Endothelial cell of umbilical vein (primary cell): ENCODE data around the gene MAP1B. TPM values are rescaled to one million over a fixed set of nuclear protein-coding genes. Genes with fewer than 3 reads are reported as not detected.

Source experiments
- BruUV-seq: library from RNA; stranded (reverse); fragments of 400-500 nt; replicated peaks from 2 replicates; lab custom pipeline; 2021; lab: Mats Ljungman, UMichigan
- CTCF ChIA-PET: fragments of 300-600, 350-600 bp; sonication (Branson Sonifier 250); formaldehyde crosslinking; loops from one replicate; lab custom pipeline; 2021; ENCODE audit warnings: antibody characterized with exemption, inconsistent platforms; lab: Charles Lee
- POLR2A ChIA-PET: fragments of 300-600, 350-600 bp; sonication (Branson Sonifier 250); formaldehyde crosslinking; loops from one replicate; lab custom pipeline; 2021; ENCODE audit warnings: antibody characterized with exemption, inconsistent platforms; lab: Charles Lee
- DNase-seq: peaks from one replicate; pipeline ENCODE4 v3.0.0-alpha.2; 2011; ENCODE audit warnings: low read depth, low spot score
- FAIRE-seq: peaks from 2 replicates; lab custom pipeline; 2011; peaks lifted over from hg19 to GRCh38; lab: Jason Lieb, UNC
- H2AFZ ChIP-seq: 2 replicates; pipeline ENCODE4 v1.6.0; 2012; ENCODE audit warnings: low read depth, low read length, control low read depth, inconsistent platforms
- H3K27ac ChIP-seq: 2 replicates; pipeline ENCODE4 v1.5.1; 2011; ENCODE audit warnings: low read depth, mild to moderate bottlenecking, control low read depth, low read length, moderate library complexity; ENCODE audit not compliant: insufficient read depth
- H3K27me3 ChIP-seq, 2 experiments: 2 replicates each; pipeline versions ENCODE4 v1.6.0 to v1.6.1; 2011; ENCODE audit warnings: low read length in 2 of 2, mixed read lengths in 1 of 2; ENCODE audit not compliant: control insufficient read depth in 2 of 2, insufficient read depth in 2 of 2
- H3K36me3 ChIP-seq, 2 experiments: 2 replicates in 1 of 2; 3 replicates in 1 of 2; pipeline ENCODE4 v1.5.1; 2011; ENCODE audit warnings: low read length in 2 of 2, mild to moderate bottlenecking in 1 of 2, moderate library complexity in 1 of 2; ENCODE audit not compliant: control insufficient read depth in 2 of 2, insufficient read depth in 2 of 2; ENCODE audit errors: extremely low read depth in 1 of 2
- H3K4me1 ChIP-seq: 3 replicates; pipeline ENCODE4 v1.5.1; 2011; ENCODE audit warnings: mild to moderate bottlenecking, low read length; ENCODE audit not compliant: control insufficient read depth, insufficient read depth; ENCODE audit errors: extremely low read depth
- H3K4me2 ChIP-seq: 2 replicates; pipeline ENCODE4 v1.6.1; 2011; ENCODE audit warnings: low read length, control low read depth, mixed read lengths; ENCODE audit not compliant: insufficient read depth
- H3K4me3 ChIP-seq, 3 experiments: fragments of 200-600 bp in 1 of 3; sonication (generic), shearing (Covaris generic) in 1 of 3; replicated peaks in 1 of 3; 2 replicates each; pipeline ENCODE4 v1.5.1; 2011 to 2016; ENCODE audit warnings: control low read depth in 3 of 3, low read length in 3 of 3, mild to moderate bottlenecking in 2 of 3, inconsistent platforms in 1 of 3, low read depth in 1 of 3, moderate library complexity in 1 of 3; ENCODE audit not compliant: insufficient read depth in 1 of 3
- H3K79me2 ChIP-seq: 2 replicates; pipeline ENCODE4 v1.6.0; 2012; ENCODE audit warnings: low read length, inconsistent platforms; ENCODE audit not compliant: control insufficient read depth, insufficient read depth
- H3K9ac ChIP-seq: replicated peaks from 2 replicates; pipeline ENCODE3; 2011; ENCODE audit warnings: low read length, control low read depth; ENCODE audit not compliant: insufficient read depth; ENCODE audit errors: extremely low read depth
- H3K9me1 ChIP-seq: replicated peaks from 3 replicates; pipeline ENCODE4 v1.6.0; 2011; ENCODE audit warnings: mild to moderate bottlenecking, low read length; ENCODE audit not compliant: control insufficient read depth, insufficient read depth; ENCODE audit errors: extremely low read depth
- H3K9me3 ChIP-seq: replicated peaks from 2 replicates; pipeline ENCODE4 v1.5.1; 2012; ENCODE audit warnings: low read length, inconsistent platforms; ENCODE audit not compliant: control insufficient read depth, insufficient read depth
- H4K20me1 ChIP-seq: replicated peaks from 2 replicates; pipeline ENCODE3; 2011; ENCODE audit warnings: mild to moderate bottlenecking, low read length; ENCODE audit not compliant: control insufficient read depth, insufficient read depth; ENCODE audit errors: extremely low read depth
- CTCF ChIP-seq, 2 donors: IDR thresholded peaks; 1 replicate in 1 of 2; 2 replicates in 1 of 2; pipeline ENCODE4 v1.5.1; 2011; ENCODE audit warnings: low read length in 2 of 2, mild to moderate bottlenecking in 2 of 2, moderate library complexity in 2 of 2, control low read depth in 1 of 2, inconsistent platforms in 1 of 2, low read depth in 1 of 2; ENCODE audit not compliant: insufficient read depth in 1 of 2; ENCODE audit errors: extremely low read depth in 1 of 2
- EZH2 ChIP-seq: IDR thresholded peaks from 2 replicates; pipeline ENCODE4 v1.6.1; 2012; ENCODE audit warnings: borderline replicate concordance, low read depth, mild to moderate bottlenecking, moderate library complexity, low read length, inconsistent platforms; ENCODE audit not compliant: severe bottlenecking
- FOS ChIP-seq: IDR thresholded peaks from 2 replicates; pipeline ENCODE4 v1.6.1; 2011; ENCODE audit warnings: mild to moderate bottlenecking, low read length, moderate library complexity, borderline replicate concordance; ENCODE audit not compliant: insufficient read depth
- GATA2 ChIP-seq: IDR thresholded peaks from 2 replicates; pipeline ENCODE4 v1.7.0; 2011; ENCODE audit warnings: low read depth, mild to moderate bottlenecking, moderate library complexity, mixed read lengths, low read length; ENCODE audit not compliant: insufficient read length, insufficient read depth
- JUN ChIP-seq: IDR thresholded peaks from 2 replicates; pipeline ENCODE4 v1.6.1; 2011; ENCODE audit warnings: borderline replicate concordance, low read depth; ENCODE audit not compliant: insufficient read length, insufficient read depth
- MYC ChIP-seq: IDR thresholded peaks from one replicate; pipeline ENCODE4 v1.6.1; 2011; ENCODE audit warnings: mild to moderate bottlenecking, low read depth, low read length
- POLR2A ChIP-seq: IDR thresholded peaks from 2 replicates; pipeline ENCODE4 v1.6.1; 2012; ENCODE audit warnings: low read depth, mild to moderate bottlenecking, control low read depth, low read length
- POLR2AphosphoS5 ChIP-seq: IDR thresholded peaks from 2 replicates; pipeline ENCODE4 v1.6.1; 2012; ENCODE audit warnings: low read depth, mild to moderate bottlenecking, control low read depth, low read length, moderate library complexity; ENCODE audit not compliant: insufficient read depth
- dilution Hi-C: fragments of 300-500 bp; cut with MboI; formaldehyde crosslinking; loops from one replicate; pipeline ENCODE4 v1.15.0; 2019; ENCODE audit warnings: low sequenced_read_pairs; ENCODE audit not compliant: extremely low pct_ligation_motif_present
- intact Hi-C: fragments of 100-400 bp; cut with micrococcal nuclease; formaldehyde crosslinking; loops from one replicate; pipeline ENCODE4 v1.10.0; 2022
- polyA plus RNA-seq, 4 experiments: library from polyadenylated mRNA; depleted of rRNA in 3 of 4; stranded (reverse) in 3 of 4; unstranded in 1 of 4; fragments of >200 nt; gene quantifications; 2 replicates each; pipeline versions ENCODE4 v1.2.1 to v1.2.3, GENCODE V29; 2011 to 2012; ENCODE audit warnings: missing spikeins in 1 of 4
- total RNA-seq: library from RNA; stranded (reverse); gene quantifications from 2 replicates; pipeline ENCODE4 v1.2.3, GENCODE V29; 2021
- TF ChIP-seq, protein P1 (sequence below): IDR thresholded peaks from 2 replicates; pipeline ENCODE4 v1.6.1; 2011; ENCODE audit not compliant: insufficient read depth, insufficient read length

The MAP1B gene
- total and polyA plus RNA-seq, 2 donors (not counting 3 experiments of a cell fraction or from before 2014, with no cell fraction given): 55.9 to 263 TPM

DNA sequence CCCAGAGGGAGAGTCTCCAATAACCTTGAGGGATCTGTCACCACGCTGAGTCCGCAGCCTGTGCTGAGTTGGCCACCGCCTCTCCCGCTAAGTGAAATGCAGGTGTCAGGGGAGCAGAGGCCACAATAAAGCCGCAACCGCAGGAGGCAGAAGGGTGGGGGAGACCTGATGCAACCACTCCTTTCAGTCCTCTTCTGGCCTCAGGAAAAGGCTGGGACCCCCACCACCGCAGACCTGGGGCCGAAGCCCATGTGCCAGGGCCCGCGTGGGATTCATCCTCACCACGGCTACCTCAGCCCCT lies 576 bp downstream of the MAP1B start:
- Histone ChIP-seq H3K9ac (peak overlapping the region; percentile 86), H2AFZ (peak overlapping the region; percentile 46), H3K27me3 (no peaks in the 10 kb centered on the region), H3K79me2 (peaks cover 53% of the 10 kb centered on the region), H3K36me3 (peaks cover 0 to 9% of the 10 kb centered on the region in 2 experiments), H3K4me2 (peak overlapping the region; percentile 74), H3K9me3 (no peaks in the 10 kb centered on the region), H3K9me1 (no peaks in the 10 kb centered on the region), H4K20me1 (peaks cover 2% of the 10 kb centered on the region), H3K4me3 (peak overlapping the region; percentile 91 to 98 (median 97)), H3K4me1 (peaks cover 34% of the 10 kb centered on the region), H3K27ac (peak overlapping the region; percentile 48)
- no peak for TF ChIP-seq GATA2
- FAIRE-seq (no peak), DNase-seq (peak; percentile 31)
- BruUV-seq: TSS peak; percentile 70
- POLR2A ChIA-PET: no interaction called here
- dilution Hi-C loops: no loop called here
- CTCF ChIA-PET: interaction anchor here (0.9 to 1.8 kb wide), 4 partner anchors 172 to 325 kb away, joined by 4 to 9 read pairs (median 4); no protein-coding TSS in a partner anchor
- intact Hi-C loops: loop anchor here (2.0 to 5.0 kb wide), 4 partner anchors 59 to 325 kb away; no protein-coding TSS in a partner anchor

- dilution Hi-C loops (no loop called here), intact Hi-C loops (loop anchor here (5.0 kb wide), 3 partner anchors 59 to 186 kb away; no protein-coding TSS in a partner anchor)
- CTCF ChIA-PET: interaction anchor here (0.9 to 1.8 kb wide), 4 partner anchors 172 to 326 kb away, joined by 3 to 9 read pairs (median 4); no protein-coding TSS in a partner anchor
- DNase-seq (peak; percentile 81), FAIRE-seq (no peak)
- Histone ChIP-seq H3K36me3 (peaks cover 0 to 9% of the 10 kb centered on the region in 2 experiments), H4K20me1 (peaks cover 4% of the 10 kb centered on the region), H3K4me3 (peak overlapping the region; percentile 91 to 98 (median 97)), H3K27me3 (no peaks in the 10 kb centered on the region), H3K9ac (peak overlapping the region; percentile 86), H3K79me2 (peaks cover 59% of the 10 kb centered on the region), H3K4me2 (peak overlapping the region; percentile 97), H3K4me1 (peaks cover 39% of the 10 kb centered on the region), H2AFZ (peak overlapping the region; percentile 77), H3K27ac (peak overlapping the region; percentile 48), H3K9me3 (no peaks in the 10 kb centered on the region), H3K9me1 (no peaks in the 10 kb centered on the region)
- TF ChIP-seq JUN: no peak
- peak; percentile 53 for TF ChIP-seq POLR2A
- TF ChIP-seq, protein P1, sequence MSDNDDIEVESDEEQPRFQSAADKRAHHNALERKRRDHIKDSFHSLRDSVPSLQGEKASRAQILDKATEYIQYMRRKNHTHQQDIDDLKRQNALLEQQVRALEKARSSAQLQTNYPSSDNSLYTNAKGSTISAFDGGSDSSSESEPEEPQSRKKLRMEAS: peak; percentile 36
- TF ChIP-seq GATA2: no peak
- TF ChIP-seq CTCF (IDR thresholded peaks at IDR 0.05; ENCODE audit: extremely low read depth in 1 of 2, insufficient read depth in 1 of 2, low read depth in 1 of 2, low read length in 2 of 2): no peak
- TF ChIP-seq POLR2AphosphoS5: peak; percentile 35
- no peak for TF ChIP-seq MYC
- TF ChIP-seq FOS: no peak
- no peak for TF ChIP-seq EZH2
- BruUV-seq: no TSS peak
- POLR2A ChIA-PET: no interaction called here
Measured at GRCh38 chr5:72108202-72109061, 1.2 kb downstream of the MAP1B start.
